Lower leg skin (tissue), 3 donors: ENCODE results near the gene SLAIN2.
"Not testable (repeated sequence)": the region's sequence is repeated elsewhere in the genome, so short reads cannot be mapped to it uniquely, and the experiment has no call there.

Experiments used
- CTCF ChIP-seq, 3 donors: fragments of 450-650 bp; IDR thresholded peaks; one replicate each; pipeline ENCODE4 v1.5.1; 2016; ENCODE audit warnings: antibody characterized with exemption in 3 of 3, mild to moderate bottlenecking in 3 of 3, moderate library complexity in 2 of 3
- POLR2A ChIP-seq, 2 donors: fragments of 450-650 bp; IDR thresholded peaks; one replicate each; pipeline ENCODE4 v1.6.1; 2016 to 2017; ENCODE audit warnings: antibody characterized with exemption in 2 of 2, mild to moderate bottlenecking in 1 of 2, moderate library complexity in 1 of 2

GRCh38 chr4:48314746-48315145 lies 26.6 kb upstream of the SLAIN2 start:
- TF ChIP-seq CTCF, POLR2A (IDR thresholded peaks at IDR 0.05): not testable (repeated sequence)
